GM10847 (cell line): ENCODE measurements around the gene EPHA1.

ENCODE experiments used
- POLR2A ChIP-seq: IDR thresholded peaks from 2 replicates; pipeline ENCODE4 v1.6.1; 2011; ENCODE audit not compliant: insufficient read length; ENCODE audit errors: extremely low read depth

Gene EPHA1

DNA sequence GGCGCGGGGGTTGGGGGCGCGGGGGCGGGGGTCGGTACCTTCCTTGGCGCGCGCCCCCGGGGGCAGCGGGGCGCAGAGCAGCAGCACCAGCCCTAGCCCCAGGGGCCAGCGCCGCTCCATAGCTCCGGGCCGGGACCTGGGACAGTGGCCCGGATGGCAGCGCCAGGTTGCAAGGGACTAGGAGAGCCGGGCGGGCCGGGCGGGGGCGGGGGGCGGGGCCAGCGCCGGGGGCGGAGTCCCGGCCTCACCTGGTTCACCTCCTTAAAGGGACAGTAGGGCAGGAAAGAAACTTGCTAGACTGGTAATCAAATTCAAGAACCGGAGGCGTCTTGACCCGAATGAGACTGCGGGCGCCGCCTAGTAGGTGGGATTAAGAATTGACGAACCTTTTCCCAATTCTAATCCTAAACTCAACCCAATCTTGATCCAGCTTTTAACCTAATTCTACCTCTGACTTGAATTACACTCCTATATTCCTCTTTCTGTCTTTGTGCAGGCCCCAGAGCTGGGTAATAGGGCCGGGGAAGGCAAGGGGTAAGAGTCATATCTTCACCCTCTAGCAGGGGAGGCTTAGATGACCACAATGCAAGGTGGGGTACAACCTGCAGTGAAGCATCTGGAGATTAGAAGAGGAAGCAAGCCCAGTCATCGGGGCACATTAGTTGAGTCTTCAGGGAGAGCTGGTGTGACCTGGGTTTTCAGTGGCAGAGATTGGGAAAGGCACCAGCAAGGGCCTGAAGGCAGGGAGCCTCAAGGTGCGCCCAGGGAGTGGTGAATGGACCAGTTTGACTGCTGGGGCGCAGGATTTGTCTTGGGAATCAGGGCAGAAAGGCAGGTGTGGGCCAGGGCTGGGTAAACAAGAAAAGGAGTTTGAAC lies at the start of gene EPHA1:
Gene EPHA1 (minus strand): TSS at position 171 of the 876 bp plus-strand sequence. CDS start 51 bp downstream, at position 120.
- no peak for TF ChIP-seq POLR2A

DNA sequence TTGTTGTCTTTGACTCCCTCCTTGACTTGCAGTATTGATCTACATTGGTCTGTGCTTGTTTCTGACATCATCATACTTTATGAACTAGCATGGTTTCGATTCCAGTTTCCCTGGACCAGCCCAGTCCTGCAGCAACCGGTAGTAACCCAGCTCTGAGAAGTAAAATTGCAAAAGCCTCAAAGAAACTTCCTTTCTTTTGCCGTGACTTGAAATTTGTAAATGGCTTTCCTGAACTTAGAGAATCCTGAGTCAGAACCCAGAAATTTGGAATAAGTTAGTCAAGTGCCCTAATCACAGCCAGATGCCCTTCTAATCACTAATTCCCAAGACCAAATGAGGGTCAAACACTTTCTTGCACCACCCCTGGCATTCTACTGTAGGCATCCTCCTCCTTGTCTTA lies 49.6 kb upstream of the EPHA1 start:
- no peak for TF ChIP-seq POLR2A

DNA sequence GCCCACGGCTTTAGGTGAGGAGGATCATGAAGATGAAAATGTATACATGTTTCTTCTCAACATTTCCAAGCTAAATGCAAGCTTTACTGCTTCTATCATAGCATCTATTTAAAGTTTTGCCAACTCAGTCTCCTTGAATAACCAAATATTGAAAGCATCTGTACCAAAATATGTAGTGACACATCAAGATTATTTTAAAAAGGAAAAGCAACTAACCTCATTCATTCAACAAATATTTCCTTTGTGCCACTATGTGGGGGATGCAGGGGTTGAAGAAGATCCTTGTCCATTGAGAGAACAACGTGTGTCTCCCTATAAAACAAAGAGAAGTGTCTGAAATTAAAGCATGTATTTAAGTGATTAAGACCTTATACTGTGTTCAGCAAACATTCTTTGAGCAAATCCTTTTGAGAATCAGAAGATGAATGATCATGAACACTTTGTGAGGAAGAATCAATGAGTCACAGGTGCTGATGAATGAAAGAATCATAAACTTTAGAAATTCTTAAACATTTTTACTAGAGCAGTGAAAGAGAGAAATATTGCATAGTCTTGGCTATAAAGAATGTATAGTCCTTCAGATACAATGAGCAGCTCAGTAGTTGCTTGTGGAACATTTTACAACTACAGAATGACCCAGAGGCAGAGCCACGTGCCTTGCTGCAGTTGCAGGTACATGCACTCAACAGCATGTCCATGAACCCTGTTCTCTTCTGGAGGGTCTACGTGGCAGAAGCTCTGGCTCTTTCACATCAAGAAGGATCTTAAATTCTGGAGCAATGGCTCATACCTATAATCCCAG lies 48.5 kb upstream of the EPHA1 start:
- no peak for TF ChIP-seq POLR2A

DNA sequence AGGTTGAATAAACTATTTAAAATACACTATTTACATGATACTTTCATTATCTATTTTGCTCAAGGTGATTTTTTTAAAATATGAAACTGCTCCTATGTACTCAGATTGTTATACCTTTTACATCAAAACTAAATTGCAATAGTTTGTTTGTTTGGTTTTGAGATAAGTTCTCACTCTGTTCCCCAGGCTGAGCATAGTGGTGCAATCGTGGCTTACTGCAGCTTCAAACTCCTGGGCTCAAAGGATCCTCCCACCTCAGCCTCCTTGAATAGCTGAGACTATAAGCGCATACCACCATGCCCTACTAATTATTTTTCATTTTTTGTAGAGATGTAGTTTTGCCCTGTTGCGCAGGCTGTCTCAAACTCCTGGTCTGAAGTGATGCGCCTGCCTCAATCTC lies 47.3 kb upstream of the EPHA1 start:
- TF ChIP-seq POLR2A: no peak

DNA sequence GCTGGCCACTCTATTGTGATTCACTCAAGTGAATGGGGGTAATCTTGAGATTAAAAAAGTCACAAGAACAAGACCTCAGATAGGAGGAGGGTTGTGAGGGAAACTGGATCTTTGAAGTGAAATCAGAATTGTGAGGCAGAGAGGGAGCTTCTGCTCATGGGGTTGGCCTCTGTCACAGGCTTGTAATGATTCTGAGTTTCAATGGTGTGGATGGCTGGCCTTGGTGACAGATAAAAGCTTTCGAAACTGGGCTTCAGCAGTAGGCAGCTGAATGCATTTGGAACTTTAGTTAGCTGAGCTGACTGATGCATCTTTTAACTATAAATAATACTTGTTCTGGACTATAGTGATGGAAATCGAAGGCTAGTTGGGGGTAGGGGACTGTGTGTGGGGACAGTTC lies 46.8 kb upstream of the EPHA1 start:
- no peak for TF ChIP-seq POLR2A

DNA sequence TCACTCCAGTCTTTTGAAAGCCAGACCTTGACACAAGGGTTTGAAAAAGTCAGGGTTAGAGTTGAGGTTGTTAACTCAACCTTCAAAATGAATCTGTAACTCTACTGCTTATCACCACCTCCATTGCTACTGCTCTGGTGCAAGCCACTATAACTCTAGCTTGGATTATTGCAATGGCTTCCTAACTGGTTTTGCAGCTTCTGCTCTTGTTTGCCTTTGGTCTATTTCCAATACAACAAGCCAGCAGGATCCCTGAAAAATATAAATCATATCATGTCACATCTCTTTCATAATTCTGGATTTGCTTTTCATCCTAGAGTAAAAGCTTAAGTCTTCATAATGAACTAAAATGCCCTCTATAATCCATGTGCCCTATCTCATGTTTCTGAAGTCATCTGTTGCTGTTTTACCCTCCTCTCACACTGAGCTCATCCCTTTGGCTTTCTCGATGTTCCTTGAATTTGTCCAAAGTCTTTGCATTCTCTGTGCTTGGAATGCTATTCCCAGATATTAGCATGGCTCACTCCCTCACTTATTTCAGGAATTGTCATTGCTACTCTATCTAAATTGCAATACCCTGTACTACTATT lies 45.5 kb upstream of the EPHA1 start:
- TF ChIP-seq POLR2A: no peak

DNA sequence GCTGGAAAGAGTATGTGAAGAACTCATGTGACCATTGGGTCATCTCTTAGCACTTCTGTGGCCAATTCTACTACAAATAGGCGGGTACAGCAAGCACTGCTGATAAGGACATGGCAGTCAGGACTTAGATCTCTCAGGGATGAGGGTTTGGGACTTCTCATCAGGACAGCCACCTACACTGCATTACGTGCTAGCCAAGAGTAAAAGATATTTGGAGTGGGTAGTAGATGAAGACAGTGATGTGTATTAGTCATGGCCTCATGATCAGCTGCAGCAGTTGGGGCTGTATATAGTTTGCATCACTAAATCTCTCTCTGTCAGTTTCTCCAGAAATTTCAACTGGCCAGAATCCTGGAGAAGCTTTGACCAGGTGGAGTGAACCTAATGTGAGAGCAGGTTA lies 43.8 kb upstream of the EPHA1 start:
- no peak for TF ChIP-seq POLR2A

DNA sequence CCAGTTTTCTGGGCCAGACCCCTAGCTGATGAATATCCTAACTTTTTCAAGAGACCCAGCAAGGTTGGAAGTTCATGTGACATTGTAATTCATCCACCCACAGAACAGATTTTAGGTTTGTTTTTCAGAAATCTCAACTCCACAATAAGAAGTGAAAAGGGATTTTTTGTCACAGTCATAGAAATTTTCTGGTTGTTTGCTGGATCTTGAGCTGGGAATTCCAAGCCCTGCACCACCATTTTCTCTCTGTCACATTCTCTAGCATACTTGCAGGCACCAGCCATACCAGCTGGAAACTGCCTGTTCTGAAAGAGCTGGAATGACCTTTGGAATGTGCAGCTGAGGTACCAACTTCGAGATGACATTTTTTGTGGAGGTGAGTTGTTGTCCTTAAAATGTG lies 43.1 kb upstream of the EPHA1 start:
- TF ChIP-seq POLR2A: no peak

DNA sequence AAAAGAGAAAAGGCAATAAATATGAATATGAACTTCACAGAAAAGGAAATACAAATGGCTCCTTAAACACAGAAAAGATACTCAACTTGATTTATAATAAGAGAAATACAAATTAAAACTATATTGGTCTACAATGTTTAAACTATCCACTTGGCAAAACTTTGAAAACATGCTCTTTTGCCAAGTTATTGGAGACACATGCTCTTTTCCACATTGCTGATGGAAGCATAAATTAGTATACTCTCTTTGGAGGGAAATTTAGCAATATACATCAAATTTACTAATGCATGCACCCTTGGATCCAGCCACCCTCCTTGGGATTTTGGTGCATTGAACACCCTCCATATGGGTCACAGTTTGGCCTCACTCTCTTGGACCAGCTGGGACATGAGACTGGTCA lies 42.5 kb upstream of the EPHA1 start:
- TF ChIP-seq POLR2A: no peak

DNA sequence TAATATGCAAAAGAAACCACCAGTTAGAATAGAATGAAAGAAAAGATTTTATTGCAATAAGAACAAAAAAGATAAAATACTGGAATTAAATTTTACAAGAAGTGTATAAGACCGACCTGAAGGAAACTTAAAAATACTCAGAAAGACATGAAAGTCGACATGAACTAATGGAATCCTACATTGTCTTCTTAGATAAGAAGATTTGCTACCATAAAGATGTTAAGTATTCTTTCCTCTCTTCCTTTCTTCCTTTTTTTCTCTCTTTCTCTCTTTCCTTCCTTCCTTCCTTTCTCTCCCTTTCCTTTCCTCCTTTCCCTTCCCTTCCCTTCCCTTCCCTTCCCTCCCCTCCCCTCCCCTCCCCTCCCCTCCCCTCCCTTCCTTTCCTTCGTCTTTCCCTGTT lies 41.1 kb upstream of the EPHA1 start:
- TF ChIP-seq POLR2A: no peak

DNA sequence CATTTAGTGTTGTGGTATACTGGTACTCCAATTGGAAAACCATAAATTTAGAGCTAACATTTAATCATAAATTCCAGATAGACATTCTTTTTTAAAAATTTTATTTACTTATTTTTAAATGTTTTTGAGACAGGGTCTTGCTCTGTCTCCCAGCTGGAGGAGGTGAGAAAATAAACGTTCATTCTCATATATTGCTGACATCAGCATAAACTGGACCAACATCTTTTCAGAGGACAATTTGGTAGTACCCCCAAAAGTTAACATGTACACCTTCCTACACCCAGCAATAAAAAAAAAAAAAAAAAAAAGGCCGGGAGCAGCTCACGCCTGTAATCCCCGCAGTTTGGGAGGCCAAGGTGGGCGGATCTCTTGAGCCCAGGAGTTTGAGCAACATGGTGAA lies 39.8 kb upstream of the EPHA1 start:
- no peak for TF ChIP-seq POLR2A

DNA sequence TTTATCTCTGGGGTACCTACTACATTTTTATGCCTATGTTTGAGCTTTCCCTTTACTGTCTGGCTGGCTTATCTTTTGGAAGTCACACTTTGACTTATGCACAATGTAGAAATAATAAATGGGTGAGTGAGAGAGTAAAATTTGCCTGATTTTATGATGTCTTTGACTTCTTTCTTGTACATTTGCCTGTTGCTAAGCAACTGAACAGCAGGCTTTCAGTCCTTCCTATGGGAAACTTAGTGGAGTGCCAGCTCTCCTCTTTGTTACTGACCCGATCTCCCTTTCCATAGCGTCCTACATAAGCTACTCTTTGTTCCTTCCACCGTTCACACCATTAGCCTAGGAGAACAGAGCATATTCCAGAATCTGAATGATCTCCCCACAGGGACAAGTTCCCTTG lies 38.8 kb upstream of the EPHA1 start:
- no peak for TF ChIP-seq POLR2A

DNA sequence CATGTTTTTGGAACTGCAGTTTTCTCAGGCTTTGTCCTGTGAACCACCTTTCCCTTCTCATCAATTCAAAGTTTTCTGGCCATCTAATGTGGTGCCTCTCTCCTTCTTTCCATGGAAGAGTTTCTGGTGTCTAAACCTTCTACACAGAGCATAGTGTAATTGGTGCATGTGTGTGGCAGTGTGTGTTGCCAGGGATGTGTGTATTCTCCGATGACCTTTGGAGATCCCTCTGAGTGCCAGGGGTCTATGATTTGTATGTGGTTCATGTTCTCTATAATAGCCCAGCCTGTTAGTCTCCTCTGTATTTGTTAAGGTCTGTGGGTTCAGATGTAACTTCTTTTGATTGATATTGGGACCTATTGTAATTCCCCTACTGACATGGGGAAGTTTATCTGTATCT lies 36.1 kb upstream of the EPHA1 start:
- no peak for TF ChIP-seq POLR2A

DNA sequence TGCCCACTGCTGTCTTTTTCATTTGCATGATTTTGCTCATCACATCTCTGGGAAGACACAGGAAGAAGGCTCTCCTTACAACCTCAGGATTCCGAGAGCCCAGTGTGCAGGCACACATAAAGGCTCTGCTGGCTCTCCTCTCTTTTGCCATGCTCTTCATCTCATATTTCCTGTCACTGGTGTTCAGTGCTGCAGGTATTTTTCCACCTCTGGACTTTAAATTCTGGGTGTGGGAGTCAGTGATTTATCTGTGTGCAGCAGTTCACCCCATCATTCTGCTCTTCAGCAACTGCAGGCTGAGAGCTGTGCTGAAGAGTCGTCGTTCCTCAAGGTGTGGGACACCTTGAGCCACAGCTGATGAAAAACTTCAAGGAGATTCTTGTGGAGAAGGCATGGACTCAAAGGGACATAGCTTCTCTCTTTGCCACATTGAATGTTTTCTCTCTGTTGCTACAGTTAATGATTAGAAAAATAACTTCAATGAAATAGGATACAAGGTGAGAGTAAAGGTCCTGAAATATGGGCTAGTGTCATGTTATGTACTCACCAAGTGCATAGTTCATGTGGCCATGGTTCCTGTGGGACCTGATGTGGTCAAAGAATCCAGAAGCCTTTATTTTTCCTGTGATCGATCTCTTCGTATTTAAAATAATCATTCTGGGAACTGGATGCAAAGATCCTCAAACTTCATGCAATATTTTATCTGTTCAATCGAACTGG lies 35.6 kb upstream of the EPHA1 start:
- TF ChIP-seq POLR2A: no peak

DNA sequence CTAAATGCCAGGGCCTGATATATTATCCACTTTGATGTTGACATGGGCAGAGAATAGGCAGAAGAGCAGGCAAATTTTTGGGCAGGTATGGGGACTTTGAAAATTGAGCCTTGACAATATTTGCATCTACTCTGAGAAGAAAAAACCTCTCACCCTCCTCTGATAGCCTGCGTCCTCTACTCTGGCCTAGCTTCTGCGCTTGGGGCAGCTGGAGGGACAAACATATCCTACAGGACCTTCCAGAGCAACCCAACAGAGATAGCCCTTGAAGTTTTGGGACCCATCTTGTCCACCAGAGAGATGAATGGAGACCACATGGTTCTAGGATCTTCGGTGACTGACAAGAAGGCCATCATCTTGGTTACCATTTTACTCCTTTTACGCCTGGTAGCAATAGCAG lies 34.5 kb upstream of the EPHA1 start, which contains the start of gene TAS2R60:
Gene TAS2R60 (plus strand): TSS at position 301 of the 400 bp plus-strand sequence. CDS start 0 bp downstream, at position 301.
- TF ChIP-seq POLR2A: no peak
